Thyroid gland (tissue), 4 donors: ENCODE results near the gene LYPD1. TPM values are rescaled to one million over a fixed set of nuclear protein-coding genes. Genes with fewer than 3 reads are reported as not detected.

ENCODE experiments used
- DNase-seq, 2 donors: peaks; one replicate each; pipeline ENCODE4 v3.0.0-alpha.2; 2019
- H3K27ac ChIP-seq, 3 donors: fragments of 200-600 bp; sonication (generic); 1 replicate in 2 of 3; 2 replicates in 1 of 3; pipeline ENCODE4 v1.5.1; 2016 to 2019; ENCODE audit warnings: mild to moderate bottlenecking in 1 of 3, moderate library complexity in 1 of 3
- H3K27me3 ChIP-seq: fragments of 200-600 bp; sonication (generic); one replicate; pipeline ENCODE4 v1.5.1; 2019
- H3K36me3 ChIP-seq, 2 donors: fragments of 200-600 bp; sonication (generic); one replicate each; pipeline ENCODE4 v1.5.1; 2016 to 2019
- H3K4me1 ChIP-seq, 2 donors: fragments of 200-600 bp; sonication (generic); one replicate each; pipeline ENCODE4 v1.5.1; 2017 to 2019
- H3K4me3 ChIP-seq, 3 donors: fragments of 200-600 bp; sonication (generic); replicated peaks in 1 of 3; 1 replicate in 2 of 3; 2 replicates in 1 of 3; pipeline ENCODE4 v1.5.1; 2016; ENCODE audit warnings: mild to moderate bottlenecking in 1 of 3
- H3K9me3 ChIP-seq: fragments of 200-600 bp; sonication (generic); one replicate; pipeline ENCODE4 v1.5.1; 2017
- CTCF ChIP-seq, 6 experiments: fragments of 200-600 bp in 3 of 6; fragments of 450-650 bp in 3 of 6; sonication (generic) in 3 of 6; IDR thresholded peaks; one replicate each; pipeline ENCODE4 v1.5.1; 2016 to 2019; ENCODE audit warnings: antibody characterized with exemption in 6 of 6, mild to moderate bottlenecking in 2 of 6, inconsistent platforms in 1 of 6, moderate library complexity in 1 of 6
- POLR2A ChIP-seq, 2 donors: fragments of 450-650 bp; IDR thresholded peaks; one replicate each; pipeline ENCODE4 v1.6.1; 2017; ENCODE audit warnings: antibody characterized with exemption in 2 of 2, mild to moderate bottlenecking in 2 of 2, moderate library complexity in 1 of 2
- WGBS, 2 donors: methylation state at CpG; one replicate each; pipeline ENCODE4 v1.1.5; 2017; 5-methylcytosine and 5-hydroxymethylcytosine counted together
- intact Hi-C: fragments of 100-400 bp; cut with DNase I; formaldehyde crosslinking; loops from one replicate; pipeline ENCODE4 v1.15.1; 2023
- total RNA-seq, 4 donors: library from RNA; depleted of rRNA; stranded (reverse); fragments of >200 nt; gene quantifications; one replicate each; pipeline ENCODE4 v1.2.3, GENCODE V29; 2016

The LYPD1 gene
- total RNA-seq, 4 donors from 2014 or later: 0.45 to 1.9 (median 0.93) TPM; not detected in 1

GRCh38 chr2:132607426-132608090 lies 62.4 kb downstream of the LYPD1 start:
- TF ChIP-seq CTCF (IDR thresholded peaks at IDR 0.05): no peak
- no peak for TF ChIP-seq POLR2A (IDR thresholded peaks at IDR 0.05)
- DNase-seq: no peak
- Histone ChIP-seq H3K27me3 (no peaks in the 10 kb centered on the region), H3K9me3 (no peaks in the 10 kb centered on the region), H3K4me1 (peaks cover 6 to 10% of the 10 kb centered on the region in 2 donors), H3K4me3 (no peak overlapping the region), H3K27ac (no peak overlapping the region), H3K36me3 (no peaks in the 10 kb centered on the region)
- 86 to 94% methylated on average over 4 of the region's 4 CpGs for WGBS, 2 donors
- intact Hi-C loops: no loop called here

- H3K9me3 ChIP-seq: no peaks in the 10 kb centered on the region
- TF ChIP-seq POLR2A (IDR thresholded peaks at IDR 0.05): no peak
- TF ChIP-seq CTCF (IDR thresholded peaks at IDR 0.05): no peak
- intact Hi-C loops: no loop called here
- no peaks in the 10 kb centered on the region for H3K27me3 ChIP-seq
- DNase-seq: no peak
- H3K27ac ChIP-seq: no peak overlapping the region
- H3K4me1 ChIP-seq: peaks cover 6 to 10% of the 10 kb centered on the region in 2 donors
- H3K4me3 ChIP-seq: no peak overlapping the region
- WGBS, 2 donors: 92 to 95% methylated on average over 8 of the region's 8 CpGs
- no peaks in the 10 kb centered on the region for H3K36me3 ChIP-seq
These were observed 63.4 kb downstream of the LYPD1 start for GRCh38 chr2:132606649-132607048.

- intact Hi-C loops: no loop called here
These were observed 64.5 kb downstream of the LYPD1 start for GRCh38 chr2:132605236-132606180.

GRCh38 chr2:132604561-132604960 lies 65.4 kb downstream of the LYPD1 start:
- no peak for DNase-seq
- H3K27me3 ChIP-seq: no peaks in the 10 kb centered on the region
- H3K36me3 ChIP-seq: no peaks in the 10 kb centered on the region
- no peak overlapping the region for H3K27ac ChIP-seq
- H3K4me1 ChIP-seq: peaks cover 6 to 10% of the 10 kb centered on the region in 2 donors
- no peak overlapping the region for H3K4me3 ChIP-seq
- intact Hi-C loops: no loop called here
- H3K9me3 ChIP-seq: no peaks in the 10 kb centered on the region
- no peak for TF ChIP-seq POLR2A (IDR thresholded peaks at IDR 0.05)
- no peak for TF ChIP-seq CTCF (IDR thresholded peaks at IDR 0.05)
- WGBS, 2 donors: 85 to 86% methylated on average over 1 of the region's 1 CpG

More at GRCh38 chr2:132605236-132606180, 64.5 kb downstream of the LYPD1 start:
- H3K27ac ChIP-seq: no peak overlapping the region
- H3K9me3 ChIP-seq: no peaks in the 10 kb centered on the region
- DNase-seq: no peak
- H3K36me3 ChIP-seq: no peaks in the 10 kb centered on the region
- TF ChIP-seq POLR2A (IDR thresholded peaks at IDR 0.05) (no peak), CTCF (IDR thresholded peaks at IDR 0.05) (no peak)
- no peak overlapping the region for H3K4me3 ChIP-seq
- no peaks in the 10 kb centered on the region for H3K27me3 ChIP-seq
- WGBS, 2 donors: 83 to 89% methylated on average over 14 of the region's 14 CpGs
- peaks cover 6 to 10% of the 10 kb centered on the region in 2 donors for H3K4me1 ChIP-seq

- 95% methylated on average over 4 of the region's 4 CpGs for WGBS, 2 donors
- no peaks in the 10 kb centered on the region for H3K36me3 ChIP-seq
- no peak overlapping the region for H3K4me3 ChIP-seq
- TF ChIP-seq CTCF (IDR thresholded peaks at IDR 0.05) (no peak), POLR2A (IDR thresholded peaks at IDR 0.05) (no peak)
- H3K4me1 ChIP-seq: no peaks in the 10 kb centered on the region
- no peaks in the 10 kb centered on the region for H3K27me3 ChIP-seq
- intact Hi-C loops: no loop called here
- DNase-seq: no peak
- no peaks in the 10 kb centered on the region for H3K9me3 ChIP-seq
- H3K27ac ChIP-seq: no peak overlapping the region
These were observed 70.4 kb downstream of the LYPD1 start for GRCh38 chr2:132599556-132599955.
